ENCODE data around the gene C22orf31.

C22orf31 gene

GRCh38 chr22:29080106-29080975 is 18.7 kb upstream of the C22orf31 start:
- no peak for DNase-seq

- peak; percentile 91 for DNase-seq
Measured at GRCh38 chr22:29079218-29079901, 17.7 kb upstream of the C22orf31 start.

- no peak for DNase-seq
Measured at GRCh38 chr22:29078869-29079207, 17.2 kb upstream of the C22orf31 start.

GRCh38 chr22:29078036-29078868 is 16.6 kb upstream of the C22orf31 start:
- no peak for DNase-seq

- no peak for DNase-seq
Measured at GRCh38 chr22:29074276-29074772, 12.7 kb upstream of the C22orf31 start.

- no peak for DNase-seq
Measured at GRCh38 chr22:29073618-29074275, 12.1 kb upstream of the C22orf31 start.

GRCh38 chr22:29072979-29073617 is 11.5 kb upstream of the C22orf31 start, which contains the start of gene KREMEN1:
KREMEN1 (plus strand) TSS chr22:29073035; CDS start chr22:29073131, 96 bp downstream.
- no peak for DNase-seq

GRCh38 chr22:29072193-29072978 is 10.8 kb upstream of the C22orf31 start:
- DNase-seq: peak; percentile 84

- DNase-seq: no peak
Measured at GRCh38 chr22:29071261-29072045, 9.8 kb upstream of the C22orf31 start.

- DNase-seq: no peak
Measured at GRCh38 chr22:29070490-29070889, 8.9 kb upstream of the C22orf31 start.

- no peak for DNase-seq
Measured at GRCh38 chr22:29069463-29069862, 7.8 kb upstream of the C22orf31 start.

GRCh38 chr22:29065468-29066190 is 4.0 kb upstream of the C22orf31 start:
- DNase-seq: no peak

GRCh38 chr22:29062286-29062821 is 723 bp upstream of the C22orf31 start:
- DNase-seq: no peak

- no peak for DNase-seq
Measured at GRCh38 chr22:29060931-29061330, 700 bp downstream of the C22orf31 start.

GRCh38 chr22:29060251-29060869 is 1.3 kb downstream of the C22orf31 start:
- no peak for DNase-seq

- DNase-seq: no peak
Measured at GRCh38 chr22:29056472-29056871, 5.2 kb downstream of the C22orf31 start.

- DNase-seq: no peak
Measured at GRCh38 chr22:29055192-29055830, 6.3 kb downstream of the C22orf31 start.

GRCh38 chr22:29054251-29054767 is 7.3 kb downstream of the C22orf31 start:
- DNase-seq: no peak

Data from NCI-H345 (cell line).